HG02759 (cell line): ENCODE results near the gene NAT8L.

ENCODE experiments used
- ATAC-seq: cut with Tn5 transposase; IDR thresholded peaks from one replicate; pipeline ENCODE4 v1.9.1; 2021; ENCODE audit warnings: mild to moderate bottlenecking, moderate library complexity; ENCODE audit not compliant: unreplicated experiment

Gene NAT8L

GRCh38 chr4:2074588-2074987, 15.5 kb downstream of the NAT8L start:
- no peak for ATAC-seq

GRCh38 chr4:2075171-2075986, 16.3 kb downstream of the NAT8L start:
- ATAC-seq, result no peak

GRCh38 chr4:2075987-2076907, 17.1 kb downstream of the NAT8L start:
- ATAC-seq, result no peak

GRCh38 chr4:2076908-2077536, 17.9 kb downstream of the NAT8L start:
- no peak for ATAC-seq

- ATAC-seq, result no peak
These were observed 18.7 kb downstream of the NAT8L start for GRCh38 chr4:2077537-2078460.

GRCh38 chr4:2078584-2078983, 19.5 kb downstream of the NAT8L start:
- ATAC-seq, result no peak

- ATAC-seq, result no peak
These were observed 19.9 kb downstream of the NAT8L start for GRCh38 chr4:2079006-2079405.

- ATAC-seq, result no peak
These were observed 20.8 kb downstream of the NAT8L start for GRCh38 chr4:2079926-2080325.

- no peak for ATAC-seq
These were observed 21.5 kb downstream of the NAT8L start for GRCh38 chr4:2080429-2081300.

- ATAC-seq, result no peak
These were observed 22.4 kb downstream of the NAT8L start for GRCh38 chr4:2081540-2081939.

GRCh38 chr4:2082118-2082517, 23.0 kb downstream of the NAT8L start:
- no peak for ATAC-seq

- no peak for ATAC-seq
These were observed 23.5 kb downstream of the NAT8L start for GRCh38 chr4:2082627-2083026.

GRCh38 chr4:2083116-2083825, 24.1 kb downstream of the NAT8L start:
- no peak for ATAC-seq

- no peak for ATAC-seq
These were observed 24.7 kb downstream of the NAT8L start for GRCh38 chr4:2083826-2084160.

- no peak for ATAC-seq
These were observed 25.2 kb downstream of the NAT8L start for GRCh38 chr4:2084316-2084715.

- no peak for ATAC-seq
These were observed 26.4 kb downstream of the NAT8L start for GRCh38 chr4:2085496-2085901.

- ATAC-seq, result no peak
These were observed 28.0 kb downstream of the NAT8L start for GRCh38 chr4:2087170-2087569.

GRCh38 chr4:2089222-2089621, 30.1 kb downstream of the NAT8L start:
- no peak for ATAC-seq

GRCh38 chr4:2090642-2091041, 31.5 kb downstream of the NAT8L start:
- no peak for ATAC-seq
